ENCODE results near the gene SLC5A7.

Gene SLC5A7

GRCh38 chr2:108058576-108059137, 72.3 kb downstream of the SLC5A7 start:
- no peak overlapping the region for H3K4me3 ChIP-seq (replicated peaks; ENCODE audit: low read depth, low read length)
- TF ChIP-seq CTCF (IDR thresholded peaks at IDR 0.05; ENCODE audit: low read depth, low read length, missing control alignments), result no peak

GRCh38 chr2:108061439-108062042, 75.2 kb downstream of the SLC5A7 start:
- TF ChIP-seq CTCF (IDR thresholded peaks at IDR 0.05; ENCODE audit: low read depth, low read length, missing control alignments), result no peak
- H3K4me3 ChIP-seq (replicated peaks; ENCODE audit: low read depth, low read length), result no peak overlapping the region
- no peak for DNase-seq (ENCODE audit: extremely low read depth, low read depth)

More at GRCh38 chr2:108058576-108059137, 72.3 kb downstream of the SLC5A7 start:
- no peak for DNase-seq (ENCODE audit: extremely low read depth, low read depth)
